GM23338 (cell line): ENCODE data around the gene KCNAB2. TPM values are rescaled to one million over a fixed set of nuclear protein-coding genes. Genes with fewer than 3 reads are reported as not detected.

Experiments used
- ATAC-seq: fragments of 200-7000 bp; cut with Tn5 transposase; 3 replicates; pipeline ENCODE4 v1.9.1; 2020
- DNase-seq: peaks from one replicate; pipeline ENCODE4 v3.0.0-alpha.2; 2015; ENCODE audit warnings: low spot score
- H2AFZ ChIP-seq: fragments of 200-600 bp; sonication (generic); 2 replicates; pipeline ENCODE4 v1.8.0; 2016; ENCODE audit warnings: antibody characterized with exemption, mild to moderate bottlenecking, moderate library complexity
- H3F3A ChIP-seq: fragments of 200-600 bp; sonication (generic); replicated peaks from 2 replicates; pipeline ENCODE4 v1.8.0; 2017; ENCODE audit warnings: antibody characterized with exemption, mixed run types, low read depth
- H3K27ac ChIP-seq: fragments of 200-600 bp; sonication (generic); 2 replicates; pipeline ENCODE4 v1.6.1; 2016; ENCODE audit warnings: low read depth
- H3K27me3 ChIP-seq: fragments of 200-600 bp; sonication (generic); 2 replicates; pipeline ENCODE4 v1.8.0; 2016; ENCODE audit warnings: mild to moderate bottlenecking, mixed run types, moderate library complexity; ENCODE audit not compliant: insufficient read depth
- H3K36me3 ChIP-seq: fragments of 200-600 bp; sonication (generic); 2 replicates; pipeline ENCODE4 v1.8.0; 2016; ENCODE audit warnings: mild to moderate bottlenecking; ENCODE audit not compliant: insufficient read depth
- H3K4me1 ChIP-seq: fragments of 200-600 bp; sonication (generic); 2 replicates; pipeline ENCODE4 v1.8.0; 2016; ENCODE audit warnings: mild to moderate bottlenecking, moderate library complexity; ENCODE audit not compliant: insufficient read depth
- H3K4me2 ChIP-seq: fragments of 200-600 bp; sonication (generic); 2 replicates; pipeline ENCODE4 v1.7.1; 2017; ENCODE audit warnings: mixed run types
- H3K4me3 ChIP-seq: fragments of 200-600 bp; sonication (generic); 2 replicates; pipeline ENCODE4 v1.6.1; 2016; ENCODE audit warnings: mixed run types
- H3K79me2 ChIP-seq: fragments of 200-600 bp; sonication (generic); replicated peaks from 2 replicates; pipeline ENCODE4 v1.8.0; 2017; ENCODE audit warnings: mild to moderate bottlenecking; ENCODE audit not compliant: insufficient read depth
- H3K9me2 ChIP-seq: fragments of 200-600 bp; sonication (generic); 2 replicates; pipeline ENCODE4 v1.8.0; 2017; ENCODE audit not compliant: insufficient read depth
- H4K20me1 ChIP-seq: fragments of 200-600 bp; sonication (generic); replicated peaks from 2 replicates; pipeline ENCODE4 v1.8.0; 2017; ENCODE audit warnings: mild to moderate bottlenecking; ENCODE audit not compliant: insufficient read depth
- H3K27ac Mint-ChIP-seq: 2 replicates; pipeline ENCODE4 v1.8.0; 2020; ENCODE audit warnings: inconsistent platforms, mild to moderate bottlenecking, moderate library complexity, mixed read lengths
- H3K27me3 Mint-ChIP-seq: 3 replicates; pipeline ENCODE4 v1.8.0; 2022; ENCODE audit warnings: low read depth, mild to moderate bottlenecking, moderate library complexity, mixed read lengths, inconsistent platforms; ENCODE audit not compliant: insufficient read depth, poor library complexity
- H3K36me3 Mint-ChIP-seq: 3 replicates; pipeline ENCODE4 v1.8.0; 2021; ENCODE audit warnings: low read depth, mild to moderate bottlenecking, inconsistent platforms, moderate library complexity, mixed read lengths
- H3K4me1 Mint-ChIP-seq: 3 replicates; pipeline ENCODE4 v1.8.0; 2020; ENCODE audit warnings: mild to moderate bottlenecking, inconsistent platforms, mixed read lengths
- H3K4me3 Mint-ChIP-seq: 3 replicates; pipeline ENCODE4 v1.8.0; 2021; ENCODE audit warnings: moderate library complexity, mild to moderate bottlenecking, inconsistent platforms, mixed read lengths
- H3K9me3 Mint-ChIP-seq: 3 replicates; pipeline ENCODE4 v1.8.0; 2020; ENCODE audit warnings: moderate library complexity, mild to moderate bottlenecking, inconsistent platforms, mixed read lengths
- CREB1 ChIP-seq: fragments of 250-450 bp; sonication (Bioruptor Pico); IDR thresholded peaks from 2 replicates; pipeline ENCODE4 v1.5.0; 2020; ENCODE audit warnings: low read depth, mild to moderate bottlenecking, moderate library complexity
- EZH2 ChIP-seq: fragments of 200-600 bp; sonication (generic); IDR thresholded peaks from one replicate; pipeline ENCODE4 v1.8.0; 2017; ENCODE audit warnings: antibody characterized with exemption, mild to moderate bottlenecking, low read depth; ENCODE audit not compliant: unreplicated experiment
- EZH2phosphoT487 ChIP-seq: fragments of 200-600 bp; sonication (generic); IDR thresholded peaks from one replicate; pipeline ENCODE4 v1.8.1; 2018; ENCODE audit warnings: antibody characterized with exemption; ENCODE audit not compliant: unreplicated experiment
- JUNB ChIP-seq: IDR thresholded peaks from one replicate; pipeline ENCODE4 v1.6.1; 2016; ENCODE audit warnings: antibody characterized with exemption; ENCODE audit not compliant: unreplicated experiment
- NANOG ChIP-seq: IDR thresholded peaks from 2 replicates; pipeline ENCODE4 v1.6.1; 2016; ENCODE audit warnings: antibody characterized with exemption, borderline replicate concordance
- POLR2AphosphoS5 ChIP-seq: IDR thresholded peaks from 2 replicates; pipeline ENCODE4 v1.6.1; 2016; ENCODE audit warnings: antibody characterized with exemption, low read depth
- STAT1 ChIP-seq: IDR thresholded peaks from one replicate; pipeline ENCODE4 v1.6.1; 2016; ENCODE audit warnings: antibody characterized with exemption; ENCODE audit not compliant: unreplicated experiment
- ZNF114 ChIP-seq: fragments of 250-450 bp; sonication (Bioruptor Pico); IDR thresholded peaks from 2 replicates; pipeline ENCODE4 v1.5.0; 2020; ENCODE audit warnings: mild to moderate bottlenecking, moderate library complexity
- ZNF331 ChIP-seq: fragments of 250-450 bp; sonication (Bioruptor Pico); IDR thresholded peaks from 2 replicates; pipeline ENCODE4 v1.5.0; 2020; ENCODE audit warnings: low read depth, mild to moderate bottlenecking, moderate library complexity
- polyA plus RNA-seq: library from polyadenylated mRNA; unstranded; fragments of >200 nt; fragmentation: Nextera tagmentation; extraction: Ambion mirVana; gene quantifications from 2 replicates; pipeline ENCODE4 v1.2.1, GENCODE V29; 2016
- total RNA-seq: library from RNA; depleted of rRNA; stranded (reverse); fragments of >200 nt; shearing (Covaris generic); gene quantifications from 2 replicates; pipeline ENCODE4 v1.2.3, GENCODE V29; 2014
- TF ChIP-seq, protein P1 (sequence below): IDR thresholded peaks from 2 replicates; pipeline ENCODE4 v1.6.1; 2016; ENCODE audit warnings: antibody characterized with exemption
- TF ChIP-seq, protein P2 (sequence below), 2 experiments: fragments of 200-600 bp in 1 of 2; sonication (generic) in 1 of 2; conservative IDR thresholded peaks; 2 replicates each; pipeline versions ENCODE4 v1.5.1 to v1.6.1; 2016 to 2017; ENCODE audit warnings: antibody characterized with exemption in 2 of 2, low read depth in 2 of 2, mild to moderate bottlenecking in 2 of 2, moderate library complexity in 1 of 2
- TF ChIP-seq, protein P3 (sequence below): fragments of 250-450 bp; sonication (Bioruptor Pico); IDR thresholded peaks from 2 replicates; pipeline ENCODE4 v1.5.0; 2020; ENCODE audit warnings: mild to moderate bottlenecking, moderate library complexity
- TF ChIP-seq, protein P4 (sequence below): IDR thresholded peaks from one replicate; pipeline ENCODE4 v1.6.1; 2018; ENCODE audit warnings: antibody characterized with exemption; ENCODE audit not compliant: unreplicated experiment

KCNAB2 gene
- total and polyA plus RNA-seq, 2 experiments from 2014 or later: 3.0 to 3.7 TPM

DNA sequence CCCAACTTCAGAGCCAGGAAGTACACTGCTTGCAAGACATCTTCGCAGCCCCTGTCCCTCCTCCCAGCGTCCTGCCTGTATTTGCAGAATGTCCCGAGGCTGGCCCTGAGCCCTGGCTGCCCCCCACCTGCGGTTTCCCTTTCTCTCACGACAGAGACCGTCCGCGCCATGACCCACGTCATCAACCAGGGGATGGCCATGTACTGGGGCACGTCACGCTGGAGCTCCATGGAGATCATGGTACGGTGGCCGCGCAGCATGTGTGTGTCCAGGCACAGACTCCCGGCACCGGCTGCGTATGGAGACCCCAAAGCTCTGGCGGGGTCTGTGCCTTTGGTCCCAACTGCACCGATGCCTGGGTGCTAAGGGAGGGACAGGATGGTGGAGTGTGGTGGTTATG is 48.6 kb downstream of the KCNAB2 start:
- Histone ChIP-seq H3K9me2 (no peaks in the 10 kb centered on the region), H3K79me2 (no peaks in the 10 kb centered on the region), H3K27ac (no peak overlapping the region), H4K20me1 (no peaks in the 10 kb centered on the region), H3K27me3 (no peaks in the 10 kb centered on the region), H3K4me3 (no peak overlapping the region), H3K36me3 (no peaks in the 10 kb centered on the region), H3K4me2 (no peak overlapping the region), H3K4me1 (no peaks in the 10 kb centered on the region), H2AFZ (no peak overlapping the region), H3F3A (no peaks in the 10 kb centered on the region)
- Mint-ChIP-seq H3K4me1 (no peaks in the 10 kb centered on the region; the same call in 2 of the 3 replicates), H3K4me3 (no peak overlapping the region), H3K9me3 (no peaks in the 10 kb centered on the region; the same call in 2 of the 3 replicates), H3K27me3 (peaks cover 3% of the 10 kb centered on the region), H3K36me3 (no peaks in the 10 kb centered on the region), H3K27ac (no peak overlapping the region)
- no peak for DNase-seq
- no peak for ATAC-seq
- TF ChIP-seq ZNF114 (CRISPR knock-in tag): no peak
- no peak for TF ChIP-seq EZH2
- TF ChIP-seq, protein P1, sequence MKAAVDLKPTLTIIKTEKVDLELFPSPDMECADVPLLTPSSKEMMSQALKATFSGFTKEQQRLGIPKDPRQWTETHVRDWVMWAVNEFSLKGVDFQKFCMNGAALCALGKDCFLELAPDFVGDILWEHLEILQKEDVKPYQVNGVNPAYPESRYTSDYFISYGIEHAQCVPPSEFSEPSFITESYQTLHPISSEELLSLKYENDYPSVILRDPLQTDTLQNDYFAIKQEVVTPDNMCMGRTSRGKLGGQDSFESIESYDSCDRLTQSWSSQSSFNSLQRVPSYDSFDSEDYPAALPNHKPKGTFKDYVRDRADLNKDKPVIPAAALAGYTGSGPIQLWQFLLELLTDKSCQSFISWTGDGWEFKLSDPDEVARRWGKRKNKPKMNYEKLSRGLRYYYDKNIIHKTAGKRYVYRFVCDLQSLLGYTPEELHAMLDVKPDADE: no peak
- no peak for TF ChIP-seq JUNB
- no peak for TF ChIP-seq ZNF331 (CRISPR knock-in tag)
- TF ChIP-seq, protein P2, sequence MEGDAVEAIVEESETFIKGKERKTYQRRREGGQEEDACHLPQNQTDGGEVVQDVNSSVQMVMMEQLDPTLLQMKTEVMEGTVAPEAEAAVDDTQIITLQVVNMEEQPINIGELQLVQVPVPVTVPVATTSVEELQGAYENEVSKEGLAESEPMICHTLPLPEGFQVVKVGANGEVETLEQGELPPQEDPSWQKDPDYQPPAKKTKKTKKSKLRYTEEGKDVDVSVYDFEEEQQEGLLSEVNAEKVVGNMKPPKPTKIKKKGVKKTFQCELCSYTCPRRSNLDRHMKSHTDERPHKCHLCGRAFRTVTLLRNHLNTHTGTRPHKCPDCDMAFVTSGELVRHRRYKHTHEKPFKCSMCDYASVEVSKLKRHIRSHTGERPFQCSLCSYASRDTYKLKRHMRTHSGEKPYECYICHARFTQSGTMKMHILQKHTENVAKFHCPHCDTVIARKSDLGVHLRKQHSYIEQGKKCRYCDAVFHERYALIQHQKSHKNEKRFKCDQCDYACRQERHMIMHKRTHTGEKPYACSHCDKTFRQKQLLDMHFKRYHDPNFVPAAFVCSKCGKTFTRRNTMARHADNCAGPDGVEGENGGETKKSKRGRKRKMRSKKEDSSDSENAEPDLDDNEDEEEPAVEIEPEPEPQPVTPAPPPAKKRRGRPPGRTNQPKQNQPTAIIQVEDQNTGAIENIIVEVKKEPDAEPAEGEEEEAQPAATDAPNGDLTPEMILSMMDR (conservative IDR thresholded peaks at IDR 0.05; ENCODE audit: low read depth in 2 of 2): no peak
- TF ChIP-seq EZH2phosphoT487: no peak
- no peak for TF ChIP-seq STAT1
- TF ChIP-seq POLR2AphosphoS5: no peak
- TF ChIP-seq NANOG: no peak
- TF ChIP-seq, protein P3, sequence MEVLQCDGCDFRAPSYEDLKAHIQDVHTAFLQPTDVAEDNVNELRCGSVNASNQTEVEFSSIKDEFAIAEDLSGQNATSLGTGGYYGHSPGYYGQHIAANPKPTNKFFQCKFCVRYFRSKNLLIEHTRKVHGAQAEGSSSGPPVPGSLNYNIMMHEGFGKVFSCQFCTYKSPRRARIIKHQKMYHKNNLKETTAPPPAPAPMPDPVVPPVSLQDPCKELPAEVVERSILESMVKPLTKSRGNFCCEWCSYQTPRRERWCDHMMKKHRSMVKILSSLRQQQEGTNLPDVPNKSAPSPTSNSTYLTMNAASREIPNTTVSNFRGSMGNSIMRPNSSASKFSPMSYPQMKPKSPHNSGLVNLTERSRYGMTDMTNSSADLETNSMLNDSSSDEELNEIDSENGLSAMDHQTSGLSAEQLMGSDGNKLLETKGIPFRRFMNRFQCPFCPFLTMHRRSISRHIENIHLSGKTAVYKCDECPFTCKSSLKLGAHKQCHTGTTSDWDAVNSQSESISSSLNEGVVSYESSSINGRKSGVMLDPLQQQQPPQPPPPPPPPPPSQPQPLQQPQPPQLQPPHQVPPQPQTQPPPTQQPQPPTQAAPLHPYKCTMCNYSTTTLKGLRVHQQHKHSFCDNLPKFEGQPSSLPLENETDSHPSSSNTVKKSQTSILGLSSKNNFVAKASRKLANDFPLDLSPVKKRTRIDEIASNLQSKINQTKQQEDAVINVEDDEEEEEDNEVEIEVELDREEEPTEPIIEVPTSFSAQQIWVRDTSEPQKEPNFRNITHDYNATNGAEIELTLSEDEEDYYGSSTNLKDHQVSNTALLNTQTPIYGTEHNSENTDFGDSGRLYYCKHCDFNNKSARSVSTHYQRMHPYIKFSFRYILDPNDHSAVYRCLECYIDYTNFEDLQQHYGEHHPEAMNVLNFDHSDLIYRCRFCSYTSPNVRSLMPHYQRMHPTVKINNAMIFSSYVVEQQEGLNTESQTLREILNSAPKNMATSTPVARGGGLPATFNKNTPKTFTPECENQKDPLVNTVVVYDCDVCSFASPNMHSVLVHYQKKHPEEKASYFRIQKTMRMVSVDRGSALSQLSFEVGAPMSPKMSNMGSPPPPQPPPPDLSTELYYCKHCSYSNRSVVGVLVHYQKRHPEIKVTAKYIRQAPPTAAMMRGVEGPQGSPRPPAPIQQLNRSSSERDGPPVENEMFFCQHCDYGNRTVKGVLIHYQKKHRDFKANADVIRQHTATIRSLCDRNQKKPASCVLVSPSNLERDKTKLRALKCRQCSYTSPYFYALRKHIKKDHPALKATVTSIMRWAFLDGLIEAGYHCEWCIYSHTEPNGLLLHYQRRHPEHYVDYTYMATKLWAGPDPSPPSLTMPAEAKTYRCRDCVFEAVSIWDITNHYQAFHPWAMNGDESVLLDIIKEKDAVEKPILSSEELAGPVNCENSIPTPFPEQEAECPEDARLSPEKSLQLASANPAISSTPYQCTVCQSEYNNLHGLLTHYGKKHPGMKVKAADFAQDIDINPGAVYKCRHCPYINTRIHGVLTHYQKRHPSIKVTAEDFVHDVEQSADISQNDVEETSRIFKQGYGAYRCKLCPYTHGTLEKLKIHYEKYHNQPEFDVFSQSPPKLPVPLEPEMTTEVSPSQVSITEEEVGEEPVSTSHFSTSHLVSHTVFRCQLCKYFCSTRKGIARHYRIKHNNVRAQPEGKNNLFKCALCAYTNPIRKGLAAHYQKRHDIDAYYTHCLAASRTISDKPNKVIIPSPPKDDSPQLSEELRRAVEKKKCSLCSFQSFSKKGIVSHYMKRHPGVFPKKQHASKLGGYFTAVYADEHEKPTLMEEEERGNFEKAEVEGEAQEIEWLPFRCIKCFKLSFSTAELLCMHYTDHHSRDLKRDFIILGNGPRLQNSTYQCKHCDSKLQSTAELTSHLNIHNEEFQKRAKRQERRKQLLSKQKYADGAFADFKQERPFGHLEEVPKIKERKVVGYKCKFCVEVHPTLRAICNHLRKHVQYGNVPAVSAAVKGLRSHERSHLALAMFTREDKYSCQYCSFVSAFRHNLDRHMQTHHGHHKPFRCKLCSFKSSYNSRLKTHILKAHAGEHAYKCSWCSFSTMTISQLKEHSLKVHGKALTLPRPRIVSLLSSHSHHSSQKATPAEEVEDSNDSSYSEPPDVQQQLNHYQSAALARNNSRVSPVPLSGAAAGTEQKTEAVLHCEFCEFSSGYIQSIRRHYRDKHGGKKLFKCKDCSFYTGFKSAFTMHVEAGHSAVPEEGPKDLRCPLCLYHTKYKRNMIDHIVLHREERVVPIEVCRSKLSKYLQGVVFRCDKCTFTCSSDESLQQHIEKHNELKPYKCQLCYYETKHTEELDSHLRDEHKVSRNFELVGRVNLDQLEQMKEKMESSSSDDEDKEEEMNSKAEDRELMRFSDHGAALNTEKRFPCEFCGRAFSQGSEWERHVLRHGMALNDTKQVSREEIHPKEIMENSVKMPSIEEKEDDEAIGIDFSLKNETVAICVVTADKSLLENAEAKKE (CRISPR knock-in tag): no peak
- no peak for TF ChIP-seq CREB1 (CRISPR knock-in tag)
- TF ChIP-seq, protein P4, sequence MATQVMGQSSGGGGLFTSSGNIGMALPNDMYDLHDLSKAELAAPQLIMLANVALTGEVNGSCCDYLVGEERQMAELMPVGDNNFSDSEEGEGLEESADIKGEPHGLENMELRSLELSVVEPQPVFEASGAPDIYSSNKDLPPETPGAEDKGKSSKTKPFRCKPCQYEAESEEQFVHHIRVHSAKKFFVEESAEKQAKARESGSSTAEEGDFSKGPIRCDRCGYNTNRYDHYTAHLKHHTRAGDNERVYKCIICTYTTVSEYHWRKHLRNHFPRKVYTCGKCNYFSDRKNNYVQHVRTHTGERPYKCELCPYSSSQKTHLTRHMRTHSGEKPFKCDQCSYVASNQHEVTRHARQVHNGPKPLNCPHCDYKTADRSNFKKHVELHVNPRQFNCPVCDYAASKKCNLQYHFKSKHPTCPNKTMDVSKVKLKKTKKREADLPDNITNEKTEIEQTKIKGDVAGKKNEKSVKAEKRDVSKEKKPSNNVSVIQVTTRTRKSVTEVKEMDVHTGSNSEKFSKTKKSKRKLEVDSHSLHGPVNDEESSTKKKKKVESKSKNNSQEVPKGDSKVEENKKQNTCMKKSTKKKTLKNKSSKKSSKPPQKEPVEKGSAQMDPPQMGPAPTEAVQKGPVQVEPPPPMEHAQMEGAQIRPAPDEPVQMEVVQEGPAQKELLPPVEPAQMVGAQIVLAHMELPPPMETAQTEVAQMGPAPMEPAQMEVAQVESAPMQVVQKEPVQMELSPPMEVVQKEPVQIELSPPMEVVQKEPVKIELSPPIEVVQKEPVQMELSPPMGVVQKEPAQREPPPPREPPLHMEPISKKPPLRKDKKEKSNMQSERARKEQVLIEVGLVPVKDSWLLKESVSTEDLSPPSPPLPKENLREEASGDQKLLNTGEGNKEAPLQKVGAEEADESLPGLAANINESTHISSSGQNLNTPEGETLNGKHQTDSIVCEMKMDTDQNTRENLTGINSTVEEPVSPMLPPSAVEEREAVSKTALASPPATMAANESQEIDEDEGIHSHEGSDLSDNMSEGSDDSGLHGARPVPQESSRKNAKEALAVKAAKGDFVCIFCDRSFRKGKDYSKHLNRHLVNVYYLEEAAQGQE: no peak
